CD4-positive, alpha-beta T cell (primary cell): ENCODE data around the gene KAT2A. TPM values are rescaled to one million over a fixed set of nuclear protein-coding genes. Genes with fewer than 3 reads are reported as not detected.
A peak's percentile ranks its signal among the peaks of the same experiment; 100 is the strongest.

ENCODE experiments used
- ATAC-seq: fragments of 200-7000 bp; cut with Tn5 transposase; one replicate; pipeline ENCODE4 v1.10.0; 2022; ENCODE audit warnings: mild to moderate bottlenecking; ENCODE audit not compliant: poor library complexity
- CTCF ChIA-PET: fragments of 350-600 bp; sonication (Branson Sonifier 250); formaldehyde crosslinking; loops from one replicate; lab custom pipeline; 2021; ENCODE audit warnings: antibody characterized with exemption, inconsistent platforms; lab: Charles Lee
- POLR2A ChIA-PET: fragments of 350-600 bp; sonication (Branson Sonifier 250); formaldehyde crosslinking; loops from one replicate; lab custom pipeline; 2021; ENCODE audit warnings: antibody characterized with exemption, inconsistent platforms; lab: Charles Lee
- DNase-seq, 14 experiments: peaks; one replicate each; pipeline ENCODE4 v3.0.0-alpha.2; 2013 to 2020; ENCODE audit warnings: mixed read lengths in 2 of 14
- H3K27ac ChIP-seq, 2 donors: one replicate each; pipeline versions ENCODE4 v1.5.1 to v1.7.0; 2013; ENCODE audit warnings: low read length in 2 of 2, low read depth in 1 of 2, mild to moderate bottlenecking in 1 of 2
- H3K27me3 ChIP-seq, 2 experiments: 1 replicate in 1 of 2; 2 replicates in 1 of 2; pipeline versions ENCODE4 v1.6.1 to v1.7.0; 2013; ENCODE audit warnings: low read length in 2 of 2, control low read depth in 1 of 2, mild to moderate bottlenecking in 1 of 2, moderate library complexity in 1 of 2; ENCODE audit not compliant: insufficient read depth in 2 of 2, control insufficient read depth in 1 of 2
- H3K36me3 ChIP-seq: one replicate; pipeline ENCODE4 v1.6.1; 2013; ENCODE audit warnings: low read length, control low read depth; ENCODE audit not compliant: insufficient read depth
- H3K4me1 ChIP-seq: one replicate; pipeline ENCODE4 v1.6.1; 2013; ENCODE audit warnings: low read length, control low read depth; ENCODE audit not compliant: insufficient read depth
- H3K4me3 ChIP-seq: one replicate; pipeline ENCODE4 v1.5.1; 2013; ENCODE audit warnings: mild to moderate bottlenecking, low read length, moderate library complexity
- H3K9me3 ChIP-seq, 2 experiments: 1 replicate in 1 of 2; 2 replicates in 1 of 2; pipeline versions ENCODE4 v1.6.1 to v1.7.0; 2013; ENCODE audit warnings: low read length in 2 of 2, mild to moderate bottlenecking in 2 of 2, control low read depth in 1 of 2, moderate library complexity in 1 of 2; ENCODE audit not compliant: control insufficient read depth in 1 of 2, insufficient read depth in 1 of 2
- H3K27ac Mint-ChIP-seq: one replicate; pipeline ENCODE4 v1.8.0; 2020; ENCODE audit warnings: mixed read lengths
- H3K27me3 Mint-ChIP-seq: one replicate; pipeline ENCODE4 v1.8.0; 2021; ENCODE audit warnings: mixed read lengths
- H3K36me3 Mint-ChIP-seq: one replicate; pipeline ENCODE4 v1.8.0; 2021; ENCODE audit warnings: low read depth, mixed read lengths
- H3K4me1 Mint-ChIP-seq: one replicate; pipeline ENCODE4 v1.8.0; 2021; ENCODE audit warnings: low read depth, mixed read lengths
- H3K4me3 Mint-ChIP-seq: one replicate; pipeline ENCODE4 v1.8.0; 2020; ENCODE audit warnings: mild to moderate bottlenecking, mixed read lengths
- H3K9me3 Mint-ChIP-seq: one replicate; pipeline ENCODE4 v1.8.0; 2020; ENCODE audit warnings: mixed read lengths
- intact Hi-C, 2 experiments: fragments of 100-400 bp; cut with DNase I in 1 of 2; cut with micrococcal nuclease in 1 of 2; formaldehyde crosslinking; loops; one replicate each; pipeline versions ENCODE4 v1.15.1 to v1.9.0; 2023 to 2025; cut with DNase I, micrococcal nuclease
- total RNA-seq, 174 experiments: library from RNA in 2 of 174; stranded (reverse) in 2 of 174; gene quantifications; one replicate each; pipeline ENCODE4 v1.2.3 and lab custom pipeline; 2021 to 2026
- TF ChIP-seq, protein P1 (sequence below): fragments of 200-600 bp; IDR thresholded peaks from one replicate; pipeline ENCODE4 v1.8.0; 2022; ENCODE audit warnings: antibody characterized with exemption, mild to moderate bottlenecking

KAT2A gene
- total RNA-seq, 2 experiments from 2014 or later, result 38.5 to 42.4 TPM

DNA sequence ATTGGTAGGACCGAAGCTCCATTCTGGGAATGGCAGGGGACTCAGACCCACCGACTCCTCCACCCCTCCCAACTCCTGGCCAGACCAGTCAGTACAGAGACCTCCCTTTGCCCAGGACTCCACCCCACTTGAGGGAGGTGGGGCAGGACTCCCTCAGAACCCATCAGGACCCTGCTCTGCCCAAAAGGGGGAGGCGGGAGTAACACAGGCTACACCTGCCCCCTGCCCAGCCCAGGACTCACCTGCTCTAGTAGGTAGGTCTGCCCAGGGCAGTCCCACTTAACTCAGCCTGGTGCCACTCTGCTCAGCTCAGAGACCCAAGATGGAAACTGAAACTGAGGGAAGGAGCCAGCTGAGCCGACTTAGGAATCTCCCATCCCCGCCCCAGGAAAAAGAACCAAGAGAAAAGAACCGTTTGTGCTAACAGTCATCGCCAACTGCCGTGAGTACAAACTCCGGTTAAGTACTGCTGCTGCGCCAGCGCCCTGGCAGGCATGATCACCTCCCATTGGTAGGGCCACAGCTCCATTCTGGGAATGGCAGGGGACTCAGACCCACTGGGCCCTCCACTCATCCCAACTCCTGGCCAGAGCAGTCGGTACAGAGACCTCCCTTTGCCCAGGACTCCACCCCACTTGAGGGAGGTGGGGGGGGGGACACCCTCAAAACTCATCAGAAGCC lies 9.2 kb downstream of the KAT2A start:
- Histone ChIP-seq H3K27ac (peak overlapping the region; percentile 59 to 79), H3K9me3 (no peaks in the 10 kb centered on the region), H3K4me3 (peak overlapping the region; percentile 58), H3K27me3 (no peaks in the 10 kb centered on the region), H3K36me3 (peaks cover 31% of the 10 kb centered on the region), H3K4me1 (peaks cover 55% of the 10 kb centered on the region)
- ATAC-seq, result peak; percentile 2
- Mint-ChIP-seq H3K4me3 (peak overlapping the region; percentile 92), H3K36me3 (peaks cover 22% of the 10 kb centered on the region), H3K27ac (peak overlapping the region; percentile 87), H3K4me1 (peaks cover 54% of the 10 kb centered on the region), H3K9me3 (no peaks in the 10 kb centered on the region), H3K27me3 (no peaks in the 10 kb centered on the region)
- DNase-seq, result peak in 7 of 14 experiments; percentile 9 to 69 (median 43)
- ChIA-PET CTCF (interaction anchor here (0.7 to 2.0 kb wide), 4 partner anchors 10 to 92 kb away, joined by 3 to 10 read pairs (median 6); partner anchors contain the start of genes HSPB9 and NKIRAS2), POLR2A (interaction anchor here (1.0 to 4.4 kb wide), 16 partner anchors 9 to 497 kb away, joined by 4 to 43 read pairs (median 6); partner anchors contain the start of genes CNP, DNAJC7, GHDC and KAT2A)
- TF ChIP-seq, protein P1, sequence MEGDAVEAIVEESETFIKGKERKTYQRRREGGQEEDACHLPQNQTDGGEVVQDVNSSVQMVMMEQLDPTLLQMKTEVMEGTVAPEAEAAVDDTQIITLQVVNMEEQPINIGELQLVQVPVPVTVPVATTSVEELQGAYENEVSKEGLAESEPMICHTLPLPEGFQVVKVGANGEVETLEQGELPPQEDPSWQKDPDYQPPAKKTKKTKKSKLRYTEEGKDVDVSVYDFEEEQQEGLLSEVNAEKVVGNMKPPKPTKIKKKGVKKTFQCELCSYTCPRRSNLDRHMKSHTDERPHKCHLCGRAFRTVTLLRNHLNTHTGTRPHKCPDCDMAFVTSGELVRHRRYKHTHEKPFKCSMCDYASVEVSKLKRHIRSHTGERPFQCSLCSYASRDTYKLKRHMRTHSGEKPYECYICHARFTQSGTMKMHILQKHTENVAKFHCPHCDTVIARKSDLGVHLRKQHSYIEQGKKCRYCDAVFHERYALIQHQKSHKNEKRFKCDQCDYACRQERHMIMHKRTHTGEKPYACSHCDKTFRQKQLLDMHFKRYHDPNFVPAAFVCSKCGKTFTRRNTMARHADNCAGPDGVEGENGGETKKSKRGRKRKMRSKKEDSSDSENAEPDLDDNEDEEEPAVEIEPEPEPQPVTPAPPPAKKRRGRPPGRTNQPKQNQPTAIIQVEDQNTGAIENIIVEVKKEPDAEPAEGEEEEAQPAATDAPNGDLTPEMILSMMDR, result no peak
- intact Hi-C loops, result loop anchor here in 1 of 2 experiments (5.0 kb wide), 1 partner anchor 190 kb away; no protein-coding TSS in a partner anchor

DNA sequence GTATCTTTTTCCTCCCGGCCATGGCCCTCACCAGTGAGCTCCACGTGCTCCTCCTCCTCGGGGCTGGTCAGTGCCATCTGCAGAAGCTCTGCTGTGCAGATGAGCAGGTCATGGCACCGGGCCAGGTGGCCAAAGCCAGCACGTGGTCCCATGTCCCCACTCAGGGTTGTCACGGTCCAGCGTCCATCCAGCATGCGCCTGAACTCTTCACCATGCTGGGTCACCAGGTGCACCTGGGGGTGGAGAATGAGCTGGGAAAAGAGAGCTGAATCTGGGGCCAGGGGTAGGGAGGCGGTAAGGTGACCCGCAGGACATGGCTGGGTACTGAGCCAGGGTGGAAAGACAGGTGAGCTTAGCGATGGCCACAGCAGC lies 9.9 kb downstream of the KAT2A start:
- Mint-ChIP-seq H3K4me3 (peak overlapping the region; percentile 25), H3K27me3 (no peaks in the 10 kb centered on the region), H3K36me3 (peaks cover 16% of the 10 kb centered on the region), H3K27ac (peak overlapping the region; percentile 87), H3K4me1 (peaks cover 47% of the 10 kb centered on the region), H3K9me3 (no peaks in the 10 kb centered on the region)
- intact Hi-C loops, result loop anchor here in 1 of 2 experiments (5.0 kb wide), 1 partner anchor 189 kb away; no protein-coding TSS in a partner anchor
- no peak for ATAC-seq
- ChIA-PET POLR2A (interaction anchor here (1.7 to 4.4 kb wide), 6 partner anchors 9 to 420 kb away, joined by 5 to 43 read pairs (median 10); partner anchors contain the start of genes CNP, DNAJC7, KAT2A and STAT3), CTCF (interaction anchor here (0.7 to 2.0 kb wide), 2 partner anchors 11 to 91 kb away, joined by 3 to 10 read pairs; partner anchors contain the start of genes HSPB9 and NKIRAS2)
- DNase-seq, result no peak
- Histone ChIP-seq H3K27ac (no peak overlapping the region), H3K4me1 (peaks cover 53% of the 10 kb centered on the region), H3K4me3 (peak overlapping the region; percentile 58), H3K36me3 (peaks cover 30% of the 10 kb centered on the region), H3K27me3 (no peaks in the 10 kb centered on the region), H3K9me3 (no peaks in the 10 kb centered on the region)
- TF ChIP-seq, protein P1, result no peak

DNA sequence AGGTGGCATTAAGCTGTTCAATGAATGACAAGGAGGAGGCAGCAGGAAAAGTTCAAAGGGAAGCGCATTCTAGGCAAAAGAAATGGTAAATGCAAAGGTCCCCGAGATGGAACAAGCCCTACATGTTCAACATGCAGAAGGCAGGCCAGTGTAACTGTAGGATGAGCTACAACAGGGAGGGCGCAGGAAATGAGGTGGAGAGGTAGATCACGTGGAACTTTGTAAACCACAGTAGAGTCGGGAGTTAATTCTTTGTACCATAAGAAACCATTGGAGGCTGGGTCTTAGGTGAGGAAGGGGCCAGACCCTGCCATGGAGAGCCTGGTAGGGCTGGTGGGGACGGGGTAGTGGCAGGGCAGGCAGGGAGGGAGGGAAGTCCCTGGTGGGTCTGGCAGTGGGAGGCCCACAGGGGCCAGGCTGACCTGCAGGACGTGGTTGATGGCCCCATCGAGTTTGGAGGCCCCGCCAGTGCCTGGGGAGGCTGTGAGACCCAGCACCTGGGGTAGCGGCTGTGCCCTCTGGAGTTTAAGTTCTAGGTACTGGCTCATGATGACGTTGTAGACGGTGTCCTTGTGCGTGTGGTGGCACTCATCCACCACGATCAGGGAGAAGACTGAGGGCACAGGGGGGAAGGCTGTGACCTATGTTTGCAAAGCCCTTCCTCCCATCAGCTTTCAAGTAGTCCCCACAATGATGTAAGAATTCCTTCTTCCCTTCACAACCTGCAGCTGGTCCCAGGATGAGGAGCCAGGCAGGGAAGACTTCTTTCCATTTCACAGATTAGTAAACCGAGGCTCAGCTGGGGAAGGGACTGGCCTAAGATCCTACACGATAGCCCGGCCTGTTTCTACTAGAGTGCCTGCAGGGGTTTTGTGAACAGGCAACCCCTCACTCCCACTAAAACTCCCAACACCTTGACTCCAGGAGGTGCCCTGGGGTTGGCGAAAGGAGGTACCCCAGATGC lies 10.6 kb downstream of the KAT2A start:
- POLR2A ChIA-PET, result interaction anchor here (0.6 to 4.4 kb wide), 4 partner anchors 10 to 570 kb away, joined by 3 to 43 read pairs (median 14); partner anchors contain the start of genes CNP, DNAJC7 and KAT2A
- Histone ChIP-seq H3K36me3 (peaks cover 30% of the 10 kb centered on the region), H3K27ac (no peak overlapping the region), H3K4me1 (peaks cover 53% of the 10 kb centered on the region), H3K4me3 (no peak overlapping the region), H3K9me3 (no peaks in the 10 kb centered on the region), H3K27me3 (no peaks in the 10 kb centered on the region)
- TF ChIP-seq, protein P1, result no peak
- H3K4me1 Mint-ChIP-seq, result peaks cover 47% of the 10 kb centered on the region
- no peaks in the 10 kb centered on the region for H3K9me3 Mint-ChIP-seq
- CTCF ChIA-PET, result interaction anchor here (1.1 to 1.8 kb wide), 3 partner anchors 9 to 91 kb away, joined by 3 to 6 read pairs (median 3); partner anchors contain the start of gene NKIRAS2
- no peaks in the 10 kb centered on the region for H3K27me3 Mint-ChIP-seq
- intact Hi-C loops, result loop anchor here in 1 of 2 experiments (5.0 kb wide), 1 partner anchor 188 kb away; no protein-coding TSS in a partner anchor
- H3K27ac Mint-ChIP-seq, result peak overlapping the region; percentile 87
- ATAC-seq (no peak), DNase-seq (peak in 1 of 14 experiments; percentile 29)
- H3K36me3 Mint-ChIP-seq, result peaks cover 12% of the 10 kb centered on the region
- H3K4me3 Mint-ChIP-seq, result peak overlapping the region; percentile 72
